HL-60 (cell line): ENCODE results near the gene ISLR2.

ENCODE experiments used
- GABPA ChIP-seq: IDR thresholded peaks from 2 replicates; pipeline ENCODE4 v1.6.1; 2012; ENCODE audit warnings: low read depth
- POLR2AphosphoS5 ChIP-seq: IDR thresholded peaks from 2 replicates; pipeline ENCODE4 v1.6.1; 2012; ENCODE audit warnings: low read depth
- REST ChIP-seq: IDR thresholded peaks from 2 replicates; pipeline ENCODE4 v1.6.1; 2012; ENCODE audit warnings: low read depth; ENCODE audit not compliant: insufficient replicate concordance
- SPI1 ChIP-seq: IDR thresholded peaks from 2 replicates; pipeline ENCODE4 v1.6.1; 2012; ENCODE audit warnings: low read depth, mild to moderate bottlenecking, borderline replicate concordance
- TF ChIP-seq, protein P1 (sequence below): IDR thresholded peaks from one replicate; pipeline ENCODE4 v1.5.1; 2011; ENCODE audit warnings: low read length, control low read depth, inconsistent platforms; ENCODE audit not compliant: insufficient read depth

- TF ChIP-seq, protein P1, sequence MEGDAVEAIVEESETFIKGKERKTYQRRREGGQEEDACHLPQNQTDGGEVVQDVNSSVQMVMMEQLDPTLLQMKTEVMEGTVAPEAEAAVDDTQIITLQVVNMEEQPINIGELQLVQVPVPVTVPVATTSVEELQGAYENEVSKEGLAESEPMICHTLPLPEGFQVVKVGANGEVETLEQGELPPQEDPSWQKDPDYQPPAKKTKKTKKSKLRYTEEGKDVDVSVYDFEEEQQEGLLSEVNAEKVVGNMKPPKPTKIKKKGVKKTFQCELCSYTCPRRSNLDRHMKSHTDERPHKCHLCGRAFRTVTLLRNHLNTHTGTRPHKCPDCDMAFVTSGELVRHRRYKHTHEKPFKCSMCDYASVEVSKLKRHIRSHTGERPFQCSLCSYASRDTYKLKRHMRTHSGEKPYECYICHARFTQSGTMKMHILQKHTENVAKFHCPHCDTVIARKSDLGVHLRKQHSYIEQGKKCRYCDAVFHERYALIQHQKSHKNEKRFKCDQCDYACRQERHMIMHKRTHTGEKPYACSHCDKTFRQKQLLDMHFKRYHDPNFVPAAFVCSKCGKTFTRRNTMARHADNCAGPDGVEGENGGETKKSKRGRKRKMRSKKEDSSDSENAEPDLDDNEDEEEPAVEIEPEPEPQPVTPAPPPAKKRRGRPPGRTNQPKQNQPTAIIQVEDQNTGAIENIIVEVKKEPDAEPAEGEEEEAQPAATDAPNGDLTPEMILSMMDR, result no peak
- TF ChIP-seq POLR2AphosphoS5 (no peak), GABPA (no peak), SPI1 (no peak), REST (no peak)
Measured at GRCh38 chr15:74120426-74120825, 10.0 kb upstream of the ISLR2 start.
